Heart left ventricle (tissue), 16 donors: ENCODE data around the gene AP4M1. TPM values are rescaled to one million over a fixed set of nuclear protein-coding genes. Genes with fewer than 3 reads are reported as not detected.

ENCODE experiments used
- ATAC-seq, 4 donors: fragments of 200-7000 bp; cut with Tn5 transposase; one replicate each; pipeline ENCODE4 v1.9.1; 2020 to 2022; ENCODE audit warnings: moderate library complexity in 4 of 4, mild to moderate bottlenecking in 3 of 4, moderate number of reproducible peaks in 1 of 4
- DNase-seq, 5 donors: peaks; one replicate each; pipeline ENCODE4 v3.0.0-alpha.2; 2020
- H3K27ac ChIP-seq, 12 donors: fragments of 200-600 bp; sonication (generic) in 4 of 12; one replicate each; pipeline versions ENCODE4 v1.5.0 to v1.8.0; 2016 to 2022; ENCODE audit warnings: mild to moderate bottlenecking in 2 of 12
- H3K27me3 ChIP-seq, 9 donors: fragments of 200-600 bp; sonication (generic) in 2 of 9; one replicate each; pipeline versions ENCODE4 v1.5.1 to v1.8.0; 2016 to 2022; ENCODE audit warnings: mild to moderate bottlenecking in 3 of 9
- H3K36me3 ChIP-seq, 9 donors: fragments of 200-600 bp; sonication (generic) in 2 of 9; one replicate each; pipeline versions ENCODE4 v1.5.0 to v1.8.0; 2018 to 2022; ENCODE audit warnings: mild to moderate bottlenecking in 2 of 9
- H3K4me1 ChIP-seq, 12 donors: fragments of 200-600 bp; sonication (generic) in 4 of 12; one replicate each; pipeline versions ENCODE4 v1.5.0 to v1.8.0; 2016 to 2022; ENCODE audit warnings: mild to moderate bottlenecking in 3 of 12
- H3K4me3 ChIP-seq, 12 donors: fragments of 200-600 bp; sonication (generic) in 4 of 12; one replicate each; pipeline versions ENCODE4 v1.5.0 to v1.8.0; 2017 to 2022; ENCODE audit warnings: mild to moderate bottlenecking in 9 of 12, moderate library complexity in 4 of 12
- H3K9me3 ChIP-seq, 12 donors: fragments of 200-600 bp; sonication (generic) in 4 of 12; one replicate each; pipeline versions ENCODE4 v1.5.0 to v1.8.0; 2016 to 2022; ENCODE audit warnings: mild to moderate bottlenecking in 1 of 12
- CTCF ChIP-seq, 12 donors: fragments of 200-600 bp; sonication (generic) in 4 of 12; IDR thresholded peaks; one replicate each; pipeline versions ENCODE4 v1.5.0 to v1.8.0; 2018 to 2022; ENCODE audit warnings: antibody characterized with exemption in 12 of 12, mild to moderate bottlenecking in 5 of 12
- POLR2A ChIP-seq, 2 donors: fragments of 450-650 bp; IDR thresholded peaks; one replicate each; pipeline ENCODE4 v1.6.1; 2017; ENCODE audit warnings: antibody characterized with exemption in 2 of 2, mild to moderate bottlenecking in 2 of 2, moderate library complexity in 2 of 2
- WGBS, 4 donors: extraction: QIAGEN DNeasy Blood & Tissue Kit in 2 of 4; methylation state at CpG; one replicate each; pipeline versions ENCODE4 v1.1.5 to v1.1.7; 2013 to 2018; 5-methylcytosine and 5-hydroxymethylcytosine counted together
- intact Hi-C, 10 donors: fragments of 100-400 bp; cut with DNase I; formaldehyde crosslinking; loops; one replicate each; pipeline versions ENCODE4 v1.11.1 to v1.14.2; 2022
- polyA plus RNA-seq, 2 donors: library from polyadenylated mRNA; stranded (reverse); fragments of 200-250 nt; gene quantifications; one replicate each; pipeline ENCODE4 v1.2.3, GENCODE V29; 2013
- total RNA-seq, 9 donors: library from RNA; depleted of rRNA in 2 of 9; stranded (reverse); fragments of >200 nt in 2 of 9; fragmentation: NEBNext Ultra II Directional in 3 of 9; extraction: Animal tissue kit (Norgen Biotek cat#: 25700) in 3 of 9; gene quantifications; one replicate each; pipeline versions ENCODE4 v1.1.0 to v1.2.4, GENCODE V29; 2016 to 2023
- donor health status: ischemic (EF 13 %, LVEDD 7.1; RV severe dilation, severe dysfunction).
- donor health status: healthy with polysubstance abuse.
- donor health status: DM: no; HTN: yes; CAD: no.
- donor health status: DM: no; HTN: no; CAD: no.
- donor health status: ischemic (EF 25% LVEDD 6.9; RV normal size, moderate dysfunction).
- donor health status: ischemic (EF 25% LVEDD 5.7; RV mildly dilated, moderate dysfunction).
- donor health status: healthy.
- donor health status: DM: yes; HTN: yes; CAD: no.
- donor health status: ischemic (EF 35%, LVEDD 5.7; RV mildly dilated, moderate dysfunction).
- donor health status: nonischemic (EF 11% LVEDD 7.7; RV severe dilation, severe dysfunction).
- donor health status: DM: yes; HTN: yes; CAD: no.
- donor health status: PGD.
- donor health status: ischemic (EF 29% LVEDD 5.4; RV normal size, mild dysfunction).
- donor health status: nonischemic (EF 23%, LVEDD 6.1; RV moderate dilation, normal function).

AP4M1 gene
- total and polyA plus RNA-seq, 11 donors = 8.9 to 19.3 (median 12.3) TPM

DNA sequence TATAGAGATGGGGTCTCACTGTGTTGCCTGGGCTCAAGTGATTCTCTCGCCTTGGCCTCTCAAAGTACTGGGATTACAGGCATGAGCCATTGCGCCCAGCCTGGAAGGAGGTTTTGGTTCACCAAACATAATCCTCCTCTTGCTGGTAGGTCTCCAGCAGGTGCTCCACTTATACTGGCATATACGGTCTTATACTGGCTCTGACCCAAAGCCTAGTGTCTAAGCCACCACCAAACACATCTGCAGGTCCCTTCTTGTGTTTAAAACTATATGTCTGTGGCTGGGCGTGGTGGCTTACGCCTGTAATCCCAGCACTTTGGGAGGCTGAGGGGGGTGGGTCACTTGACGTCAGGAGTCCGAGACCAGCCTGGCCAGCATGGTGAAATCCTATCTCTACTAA, 30.7 kb downstream of the AP4M1 start:
- Histone ChIP-seq H3K36me3 (no peaks in the 10 kb centered on the region), H3K4me1 (peaks cover 0 to 18% (median 8%) of the 10 kb centered on the region in 12 donors), H3K27ac (no peak overlapping the region), H3K9me3 (no peaks in the 10 kb centered on the region), H3K27me3 (no peaks in the 10 kb centered on the region), H3K4me3 (no peak overlapping the region)
- DNase-seq = no peak
- intact Hi-C loops = loop anchor here in 9 of 10 donors (2.0 to 10.0 kb wide), 9 partner anchors 80 to 223 kb away; partner anchors contain the start of genes PVRIG (in 6 of the 9) and PILRB (in 1 of the 9)
- WGBS, 4 donors = 51 to 75% (median 65%) methylated on average over 7 of the region's 7 CpGs
- TF ChIP-seq POLR2A (IDR thresholded peaks at IDR 0.05) (no peak), CTCF (IDR thresholded peaks at IDR 0.05) (no peak)
- no peak for ATAC-seq

DNA sequence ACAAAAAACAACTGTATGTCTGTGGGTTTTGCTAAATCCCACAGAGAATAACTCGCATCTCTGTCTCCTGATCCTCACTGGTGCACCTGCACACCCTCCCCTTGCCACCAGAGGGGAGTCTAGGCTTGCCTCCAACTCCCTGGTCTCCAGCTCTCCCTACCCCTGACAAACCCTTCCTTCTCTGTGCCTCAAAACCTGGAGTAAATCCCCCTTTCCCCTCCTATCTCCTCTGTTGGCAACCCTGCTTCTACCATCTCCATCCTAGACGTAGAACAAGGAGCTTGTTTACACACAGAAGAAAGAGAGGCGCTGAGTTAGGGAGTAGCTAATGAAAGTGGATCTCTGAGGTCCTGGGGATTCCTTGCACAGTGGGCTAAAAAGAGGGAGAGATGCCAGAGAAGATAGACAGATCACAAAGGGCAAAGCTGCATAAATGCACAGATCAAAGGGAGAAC, 31.3 kb downstream of the AP4M1 start:
- no peak overlapping the region for H3K4me3 ChIP-seq
- TF ChIP-seq CTCF (IDR thresholded peaks at IDR 0.05) (peak; percentile 55 to 83 (median 75)), POLR2A (IDR thresholded peaks at IDR 0.05) (no peak)
- no peak overlapping the region for H3K27ac ChIP-seq
- intact Hi-C loops = loop anchor here in 9 of 10 donors (2.0 to 10.0 kb wide), 9 partner anchors 80 to 222 kb away; partner anchors contain the start of genes PVRIG (in 6 of the 9) and PILRB (in 1 of the 9)
- DNase-seq (peak in 2 of 5 donors; percentile 51 to 52), ATAC-seq (peak; percentile 78 to 83 (median 80))
- no peaks in the 10 kb centered on the region for H3K9me3 ChIP-seq
- H3K36me3 ChIP-seq = no peaks in the 10 kb centered on the region
- peaks cover 0 to 16% (median 7%) of the 10 kb centered on the region in 12 donors for H3K4me1 ChIP-seq
- no peaks in the 10 kb centered on the region for H3K27me3 ChIP-seq
- 20 to 27% (median 25%) methylated on average over 3 of the region's 3 CpGs for WGBS, 4 donors

GRCh38 chr7:100137851-100138760, 36.7 kb downstream of the AP4M1 start:
- ATAC-seq = no peak
- TF ChIP-seq CTCF (IDR thresholded peaks at IDR 0.05) (no peak), POLR2A (IDR thresholded peaks at IDR 0.05) (no peak)
- Histone ChIP-seq H3K9me3 (no peaks in the 10 kb centered on the region), H3K36me3 (no peaks in the 10 kb centered on the region), H3K4me1 (no peaks in the 10 kb centered on the region), H3K27me3 (peaks cover 0 to 15% (median 0%) of the 10 kb centered on the region in 9 donors), H3K4me3 (no peak overlapping the region), H3K27ac (no peak overlapping the region)
- no peak for DNase-seq
- intact Hi-C loops = loop anchor here in 3 of 10 donors (5.0 to 10.0 kb wide), 3 partner anchors 79 to 217 kb away; partner anchors contain the start of genes PILRB (in 1 of the 3) and PVRIG (in 1 of the 3)
- WGBS, 4 donors = 76 to 80% (median 78%) methylated on average over 13 of the region's 13 CpGs

- ATAC-seq (no peak), DNase-seq (no peak)
- no peaks in the 10 kb centered on the region for H3K9me3 ChIP-seq
- TF ChIP-seq CTCF (IDR thresholded peaks at IDR 0.05) (no peak), POLR2A (IDR thresholded peaks at IDR 0.05) (no peak)
- H3K4me1 ChIP-seq = no peaks in the 10 kb centered on the region
- peaks cover 0 to 15% (median 0%) of the 10 kb centered on the region in 9 donors for H3K27me3 ChIP-seq
- 62 to 67% (median 66%) methylated on average over 3 of the region's 3 CpGs for WGBS, 4 donors
- H3K36me3 ChIP-seq = no peaks in the 10 kb centered on the region
- intact Hi-C loops = loop anchor here in 1 of 10 donors (10.0 kb wide), 1 partner anchor 203 kb away; no protein-coding TSS in a partner anchor
- H3K27ac ChIP-seq = no peak overlapping the region
- H3K4me3 ChIP-seq = no peak overlapping the region
Observed at GRCh38 chr7:100141555-100141949, 40.1 kb downstream of the AP4M1 start.
